Measurements from ENCODE around the gene RNF126.
A peak's percentile ranks its signal among the peaks of the same experiment; 100 is the strongest.
"Not testable (repeated sequence)": the region's sequence is repeated elsewhere in the genome, so short reads cannot be mapped to it uniquely, and the experiment has no call there.

RNF126 gene

DNA sequence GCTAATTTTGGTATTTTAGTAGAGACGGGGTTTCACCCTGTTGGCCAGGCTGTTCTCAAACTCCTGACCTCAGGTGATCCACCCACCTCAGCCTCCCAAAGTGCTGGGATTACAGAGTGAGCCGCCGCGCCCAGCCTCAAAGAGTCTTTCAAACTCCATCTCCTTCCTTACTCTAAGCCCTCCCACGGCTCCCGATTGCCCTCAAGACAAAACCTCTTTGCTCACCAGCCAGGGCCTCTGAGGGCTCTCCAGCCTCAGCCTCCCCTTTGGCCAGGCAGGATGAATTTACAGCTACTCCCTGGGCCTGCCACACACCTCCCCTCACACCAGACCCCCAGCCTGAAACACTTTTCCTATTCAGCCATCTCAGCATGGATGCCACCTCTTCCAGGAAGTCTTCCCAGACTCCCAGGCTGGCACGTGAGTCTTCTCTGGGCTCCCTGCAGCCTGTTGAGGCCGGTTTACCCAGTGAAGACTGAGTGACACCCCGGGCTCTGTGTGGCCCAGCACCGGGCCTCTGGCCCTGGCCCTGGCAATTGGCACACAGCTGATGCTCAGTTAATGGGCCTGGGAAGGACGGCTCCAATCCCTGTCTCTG lies 24.7 kb upstream of the RNF126 start:
- DNase-seq = no peak

DNA sequence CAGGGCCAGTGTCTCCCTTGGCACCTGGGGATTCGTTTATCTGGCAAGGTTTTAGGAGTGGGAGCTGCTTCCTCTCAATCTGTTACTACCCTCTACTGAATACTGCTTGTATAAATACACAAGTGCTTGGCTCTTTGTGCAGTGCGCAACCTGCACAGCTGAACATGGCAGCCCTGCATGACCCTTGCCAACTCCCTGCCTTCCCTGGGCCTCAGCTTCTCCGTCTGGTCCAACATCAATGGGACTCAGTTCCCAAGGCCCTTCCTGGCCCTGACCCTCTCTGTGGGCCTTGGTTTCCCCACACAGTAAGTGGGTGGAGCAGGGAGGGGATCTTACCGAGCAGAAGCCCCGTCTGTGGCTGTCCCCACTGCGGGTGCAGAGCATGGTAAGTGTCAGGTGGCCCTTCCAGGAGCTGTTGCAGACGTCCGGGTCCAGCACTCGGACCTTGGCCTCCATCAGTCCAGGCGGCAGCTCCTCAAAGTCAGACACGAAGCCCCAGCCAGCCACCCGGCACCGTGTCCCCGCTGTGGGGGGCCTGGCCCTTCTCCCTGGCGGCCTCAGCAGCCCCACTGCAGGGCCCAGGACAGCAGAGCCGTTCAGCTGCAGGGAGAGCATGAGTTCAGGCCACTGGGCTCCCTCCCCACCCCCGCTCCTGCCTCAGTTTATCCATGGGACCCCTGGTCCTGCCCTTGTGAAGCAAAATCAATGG lies 23.7 kb upstream of the RNF126 start:
- no peak for DNase-seq

DNA sequence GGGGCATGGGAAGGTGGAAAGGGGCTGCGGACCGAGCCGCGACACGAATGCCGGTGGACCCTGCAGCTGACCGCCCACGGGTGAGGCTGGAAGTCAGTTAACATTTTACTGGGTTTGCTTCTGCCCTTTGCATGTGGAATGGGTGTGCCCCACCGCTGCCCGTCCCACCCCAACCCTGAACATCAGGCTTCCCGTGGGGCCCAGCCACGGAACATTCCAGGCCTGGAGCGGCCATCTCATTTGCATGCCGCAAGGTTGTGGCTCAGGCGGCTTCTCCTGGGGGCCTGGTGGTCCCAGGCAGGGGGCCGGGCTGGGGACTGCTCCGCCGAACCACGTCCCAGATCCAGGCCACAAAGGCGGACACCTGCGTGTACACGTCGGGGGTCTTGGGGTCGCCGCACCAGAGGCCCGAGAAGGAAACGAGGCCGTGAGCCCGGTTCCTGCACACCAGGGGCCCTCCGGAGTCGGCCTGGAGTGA lies 22.5 kb upstream of the RNF126 start:
- no peak for DNase-seq

DNA sequence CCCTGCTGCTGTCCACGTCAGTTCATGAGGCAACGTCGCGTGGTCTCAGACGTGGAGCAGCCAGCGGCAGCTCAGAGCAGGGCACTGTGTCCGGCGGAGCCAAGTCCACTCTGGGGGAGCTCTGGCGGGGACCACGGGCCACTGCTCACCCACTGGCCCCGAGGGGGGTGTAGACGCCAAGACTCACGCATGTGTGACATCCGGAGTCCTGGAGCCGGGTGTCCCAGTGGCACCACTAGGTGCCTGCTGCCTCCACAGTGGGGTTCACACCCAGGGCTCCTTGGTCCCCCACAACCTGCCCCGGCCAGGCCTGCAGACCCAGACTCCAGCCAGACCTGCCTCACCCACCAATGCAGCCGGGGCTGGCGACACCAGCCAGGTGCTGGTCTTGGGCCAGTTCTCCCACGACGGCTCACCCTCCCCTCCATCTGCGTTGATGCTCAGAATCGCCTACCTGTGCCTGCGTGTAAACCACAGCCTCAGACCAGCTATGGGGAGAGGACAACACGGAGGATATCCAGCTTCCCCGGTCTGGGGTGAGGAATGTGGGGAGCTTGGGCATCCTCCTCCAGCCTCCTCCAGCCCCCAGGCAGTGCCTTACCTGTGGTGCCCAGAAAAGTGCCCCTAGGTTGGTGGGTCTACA lies 19.8 kb upstream of the RNF126 start:
- no peak for DNase-seq

DNA sequence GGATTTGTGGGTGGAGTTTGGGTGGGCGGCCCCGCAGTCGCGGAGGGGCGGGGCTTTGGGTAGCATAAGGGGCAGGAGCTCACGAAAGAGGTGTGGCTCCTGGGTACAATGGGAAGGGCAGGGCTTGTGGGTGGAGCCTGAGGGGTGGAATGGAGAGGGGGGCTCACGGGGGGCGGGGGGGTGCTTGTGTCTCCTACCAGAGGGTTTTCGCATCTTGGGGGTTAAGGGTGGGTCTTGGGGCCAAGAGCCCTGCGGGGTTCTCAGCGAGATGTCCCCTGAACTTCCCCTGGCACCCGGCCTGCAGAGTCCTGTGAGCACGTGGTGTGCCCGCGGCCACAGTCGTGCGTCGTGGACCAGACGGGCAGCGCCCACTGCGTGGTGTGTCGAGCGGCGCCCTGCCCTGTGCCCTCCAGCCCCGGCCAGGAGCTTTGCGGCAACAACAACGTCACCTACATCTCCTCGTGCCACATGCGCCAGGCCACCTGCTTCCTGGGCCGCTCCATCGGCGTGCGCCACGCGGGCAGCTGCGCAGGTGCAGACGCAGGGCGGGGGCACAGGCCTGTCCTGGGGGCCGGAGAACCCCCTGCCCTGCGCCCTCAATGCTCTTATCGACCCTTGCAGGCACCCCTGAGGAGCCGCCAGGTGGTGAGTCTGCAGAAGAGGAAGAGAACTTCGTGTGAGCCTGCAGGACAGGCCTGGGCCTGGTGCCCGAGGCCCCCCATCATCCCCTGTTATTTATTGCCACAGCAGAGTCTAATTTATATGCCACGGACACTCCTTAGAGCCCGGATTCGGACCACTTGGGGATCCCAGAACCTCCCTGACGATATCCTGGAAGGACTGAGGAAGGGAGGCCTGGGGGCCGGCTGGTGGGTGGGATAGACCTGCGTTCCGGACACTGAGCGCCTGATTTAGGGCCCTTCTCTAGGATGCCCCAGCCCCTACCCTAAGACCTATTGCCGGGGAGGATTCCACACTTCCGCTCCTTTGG lies 18.3 kb upstream of the RNF126 start:
- no peak for DNase-seq

DNA sequence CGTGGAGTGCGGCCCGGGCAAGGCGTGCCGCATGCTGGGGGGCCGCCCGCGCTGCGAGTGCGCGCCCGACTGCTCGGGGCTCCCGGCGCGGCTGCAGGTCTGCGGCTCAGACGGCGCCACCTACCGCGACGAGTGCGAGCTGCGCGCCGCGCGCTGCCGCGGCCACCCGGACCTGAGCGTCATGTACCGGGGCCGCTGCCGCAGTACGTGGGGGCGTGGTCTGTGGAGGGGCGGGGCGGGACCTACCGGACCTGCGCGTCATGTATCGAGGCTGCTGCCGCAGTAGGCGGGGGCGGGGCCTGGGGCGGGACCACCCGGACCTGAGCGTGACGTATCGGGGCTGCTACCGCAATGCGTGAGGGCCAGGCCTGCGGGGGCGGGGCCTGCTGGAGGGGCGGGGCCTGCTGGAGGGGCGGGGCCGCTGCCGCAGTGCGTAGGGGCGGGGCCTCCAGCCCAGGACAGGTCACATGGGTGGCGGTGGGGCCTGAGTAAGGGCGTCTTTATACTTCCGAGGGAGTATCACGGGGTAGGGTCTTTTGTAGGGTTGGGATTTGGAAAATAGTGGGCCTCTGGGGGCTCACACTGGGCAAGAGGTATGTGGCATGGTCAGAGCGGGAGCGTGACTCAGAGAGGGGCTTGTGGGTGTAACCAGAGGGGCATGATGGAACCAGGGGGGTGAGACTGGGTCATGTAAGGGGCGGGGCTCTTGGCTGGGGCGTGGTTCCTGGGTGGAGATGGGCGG lies 17.4 kb upstream of the RNF126 start:
- DNase-seq = peak; percentile 88

DNA sequence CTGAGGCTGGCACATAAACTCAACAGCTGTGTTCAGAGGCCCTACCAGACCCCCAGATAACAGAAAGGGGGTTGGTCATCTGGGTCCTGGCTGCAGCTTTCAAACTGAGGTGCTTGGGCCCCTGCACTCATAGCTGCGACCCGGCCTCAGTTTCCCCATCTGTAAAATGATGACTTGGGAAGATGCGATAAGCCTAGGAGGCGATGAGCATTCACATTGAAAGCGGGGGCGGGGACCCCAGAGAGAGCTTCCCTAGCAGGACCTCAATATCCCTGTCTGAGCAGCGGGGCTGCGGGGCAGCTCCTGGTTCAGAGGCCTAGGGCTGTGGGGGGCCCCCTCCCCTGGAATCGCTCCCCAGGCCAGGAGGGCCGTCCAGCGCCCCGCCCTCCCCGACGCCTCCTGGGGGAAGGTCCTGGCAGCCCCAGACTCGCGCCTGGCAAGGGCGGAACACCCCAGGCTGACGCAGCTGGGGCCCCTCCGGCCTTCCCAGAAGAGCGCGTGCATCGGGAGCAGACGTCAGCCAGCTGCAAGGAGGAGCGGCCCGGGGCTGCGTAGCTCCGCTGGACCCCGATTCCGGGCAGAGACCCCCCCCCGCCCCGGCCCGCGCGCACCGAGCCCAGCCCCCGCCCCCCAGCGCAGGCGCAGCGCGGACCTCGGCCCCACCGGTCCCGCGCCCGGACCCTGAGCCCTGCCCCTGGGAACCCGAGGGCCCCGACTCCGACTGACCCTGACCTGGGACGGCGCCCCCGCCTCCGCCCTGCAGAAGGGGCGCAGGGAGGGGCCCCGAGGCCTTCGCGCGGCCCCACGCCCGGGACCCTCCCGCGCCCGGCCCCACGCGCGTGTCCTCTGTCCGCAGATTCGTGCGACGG lies 16.6 kb upstream of the RNF126 start:
- peak; percentile 82 for DNase-seq

DNA sequence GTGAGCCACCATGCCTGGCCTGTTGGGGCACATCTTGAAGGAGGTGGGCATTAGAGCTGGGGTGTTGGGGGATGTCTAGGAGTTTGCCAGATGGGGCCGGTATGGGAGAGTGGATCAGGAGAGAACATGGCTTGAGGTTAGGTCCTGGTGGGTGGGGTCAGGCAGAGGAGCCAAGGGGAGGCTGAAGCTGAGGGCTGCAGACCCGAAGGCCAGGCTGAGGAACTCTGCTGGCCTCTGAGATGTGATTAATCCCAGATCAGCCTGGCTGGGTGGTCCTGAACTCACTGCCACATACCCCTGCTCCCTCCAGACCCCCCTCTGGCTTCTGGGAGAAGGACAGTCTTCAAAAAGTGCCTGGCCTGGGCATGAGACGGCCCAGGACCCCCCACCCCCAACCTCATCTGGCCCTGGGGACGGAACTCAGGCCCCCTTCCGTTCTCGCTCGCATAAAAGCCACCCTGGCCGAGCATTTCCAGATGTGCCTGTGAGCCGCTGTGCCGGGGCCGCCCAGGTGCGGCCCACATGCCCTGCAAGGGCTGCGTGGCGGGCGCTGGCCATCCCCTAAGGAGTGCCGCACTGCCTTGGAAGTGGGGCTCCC lies 15.9 kb upstream of the RNF126 start:
- DNase-seq = no peak

DNA sequence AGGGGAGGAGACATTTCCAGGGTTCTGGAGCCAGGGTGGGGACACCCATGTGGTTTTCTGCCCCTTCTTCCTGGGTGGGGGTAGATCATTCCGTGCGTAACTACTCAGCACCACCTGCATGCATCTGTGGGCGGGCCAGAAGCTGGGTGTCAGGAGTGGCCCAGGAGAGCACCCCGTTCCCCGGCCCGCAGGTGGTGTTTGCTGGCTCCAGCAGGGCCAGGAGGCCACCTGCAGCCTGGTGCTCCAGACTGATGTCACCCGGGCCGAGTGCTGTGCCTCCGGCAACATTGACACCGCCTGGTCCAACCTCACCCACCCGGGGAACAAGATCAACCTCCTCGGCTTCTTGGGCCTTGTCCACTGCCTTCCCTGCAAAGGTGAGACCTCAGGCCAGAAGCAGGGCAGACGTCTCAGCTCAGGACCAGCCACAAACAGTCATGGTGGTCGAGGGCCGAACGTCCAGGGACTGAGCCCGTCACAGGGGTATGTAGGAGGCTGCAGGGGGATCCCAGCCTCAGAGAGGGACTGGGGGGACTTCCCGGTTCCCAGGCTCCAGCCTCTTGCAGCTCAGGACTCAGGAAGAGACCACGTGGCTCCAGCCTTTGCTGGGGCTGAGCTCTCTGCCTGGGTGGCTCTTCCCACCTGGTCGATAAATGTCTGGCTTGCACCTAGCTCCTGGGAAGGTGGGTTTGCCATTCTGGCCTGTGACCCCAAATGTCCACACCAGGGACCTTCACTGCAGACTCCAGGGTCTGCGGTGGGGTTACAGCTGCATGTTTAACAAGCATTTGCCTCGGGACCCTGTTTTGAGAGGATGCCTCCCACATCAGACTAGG lies 14.8 kb upstream of the RNF126 start:
- DNase-seq = no peak

DNA sequence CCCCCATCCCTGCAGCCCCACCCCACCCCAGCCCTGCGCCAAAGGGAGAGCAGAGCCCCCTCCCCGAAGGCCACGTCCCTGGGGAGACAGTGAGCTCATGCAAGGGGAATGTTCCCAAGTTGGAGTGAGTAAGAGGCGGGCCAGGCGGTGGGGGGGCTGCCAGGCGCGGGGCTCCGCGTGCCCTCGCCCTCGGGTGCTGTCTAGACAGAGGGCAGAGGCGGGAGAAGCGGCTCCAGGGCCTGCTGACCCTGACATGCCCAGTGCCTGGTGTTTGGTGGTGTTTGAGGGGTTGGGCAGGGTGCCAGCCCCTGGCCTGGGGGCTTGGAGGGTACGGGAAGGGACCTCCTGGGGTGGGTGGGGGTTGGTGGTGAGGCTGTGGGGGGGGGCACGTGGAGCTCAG lies 14.2 kb upstream of the RNF126 start:
- no peak for DNase-seq

DNA sequence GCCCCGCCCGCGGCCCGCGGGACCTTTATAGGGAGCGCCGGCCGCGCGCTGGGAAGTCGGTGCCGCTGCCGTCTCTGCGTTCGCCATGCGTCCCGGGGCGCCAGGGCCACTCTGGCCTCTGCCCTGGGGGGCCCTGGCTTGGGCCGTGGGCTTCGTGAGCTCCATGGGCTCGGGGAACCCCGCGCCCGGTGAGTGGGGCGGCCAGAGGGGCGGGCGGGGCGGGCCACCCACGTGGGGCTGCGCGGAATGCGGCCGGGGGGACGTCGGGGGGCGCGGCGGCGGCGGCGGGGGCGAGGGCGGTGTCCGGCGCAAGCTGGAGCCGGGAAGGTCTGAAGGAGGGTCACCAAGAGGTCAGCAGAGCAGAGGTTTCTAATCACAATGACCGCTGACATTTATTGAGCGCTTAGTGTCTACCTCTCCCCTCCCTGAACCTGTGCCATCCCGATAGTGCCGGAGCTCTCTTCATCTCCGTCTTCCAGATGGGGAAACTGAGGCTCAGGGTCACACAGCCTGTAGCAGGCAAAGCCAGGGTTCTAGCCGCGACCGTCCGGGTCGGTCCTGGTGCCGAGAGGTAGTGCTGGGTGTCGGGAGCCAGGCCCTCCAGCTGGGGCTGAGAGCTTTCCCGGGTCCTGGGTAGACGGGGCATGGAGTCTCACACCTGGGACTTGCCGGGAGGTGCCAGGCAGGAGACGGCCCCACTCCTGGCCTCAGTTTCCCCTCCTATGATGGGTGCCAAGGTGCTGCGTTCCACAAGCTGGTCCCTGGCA lies 13.5 kb upstream of the RNF126 start, which contains the start of gene FSTL3:
Gene FSTL3 (plus strand): TSS at position 54 of the 767 bp plus-strand sequence. CDS start 32 bp downstream, at position 86.
- no peak for DNase-seq

DNA sequence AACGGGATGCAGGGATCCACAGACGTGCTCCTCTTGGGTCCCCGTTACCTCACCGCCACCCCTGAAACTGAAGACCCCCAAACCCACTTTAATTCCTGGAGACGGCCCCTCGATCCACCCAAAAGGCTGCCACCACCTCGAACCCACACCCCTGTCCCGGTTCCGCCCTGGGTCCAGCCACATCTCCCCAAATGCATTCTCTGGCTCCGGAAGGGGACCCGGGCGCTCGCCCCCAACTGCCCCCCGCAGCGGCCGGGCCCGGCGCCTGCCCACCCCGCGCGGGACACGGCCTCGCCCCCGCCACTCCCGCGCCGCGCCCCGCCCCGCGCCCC lies 13.0 kb upstream of the RNF126 start:
- no peak for DNase-seq

DNA sequence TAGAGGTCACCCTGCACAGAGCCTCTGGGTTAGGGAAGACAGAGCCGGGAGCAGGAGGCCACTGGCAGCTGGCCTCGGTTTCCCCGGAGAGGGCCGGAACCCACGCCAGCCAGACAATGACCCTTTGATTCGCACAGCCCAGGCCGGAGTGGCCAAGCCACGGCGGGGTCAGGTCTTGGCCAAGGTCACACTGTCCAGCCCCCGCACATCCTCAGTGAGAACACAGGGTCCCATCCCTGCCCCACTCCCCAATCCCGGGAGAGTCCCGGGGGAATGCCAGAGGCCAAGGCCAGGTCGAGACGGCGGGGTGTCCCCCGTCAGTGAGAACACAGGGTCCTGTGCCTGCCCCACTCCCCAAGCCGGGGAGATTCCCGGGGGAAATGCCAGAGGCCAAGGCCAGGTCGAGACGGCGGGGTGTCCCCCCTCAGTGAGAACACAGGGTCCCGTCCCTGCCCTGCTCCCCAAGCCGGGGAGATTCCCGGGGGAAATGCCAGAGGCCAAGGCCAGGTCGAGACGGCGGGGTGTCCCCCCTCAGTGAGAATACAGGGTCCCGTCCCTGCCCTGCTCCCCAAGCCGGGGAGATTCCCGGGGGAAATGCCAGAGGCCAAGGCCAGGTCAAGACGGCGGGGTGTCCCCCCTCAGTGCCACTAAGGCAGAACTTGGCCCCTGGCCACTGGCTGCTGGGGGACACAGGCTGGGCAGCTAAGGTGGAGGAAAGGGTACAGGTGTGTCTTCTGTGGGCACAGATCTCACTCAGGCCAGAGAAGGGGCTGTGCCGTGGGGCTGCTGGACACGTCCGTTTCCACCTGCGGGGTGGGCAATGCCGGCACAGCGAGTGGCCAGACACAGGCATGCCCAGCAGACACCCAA lies 11.5 kb upstream of the RNF126 start:
- DNase-seq = no peak

DNA sequence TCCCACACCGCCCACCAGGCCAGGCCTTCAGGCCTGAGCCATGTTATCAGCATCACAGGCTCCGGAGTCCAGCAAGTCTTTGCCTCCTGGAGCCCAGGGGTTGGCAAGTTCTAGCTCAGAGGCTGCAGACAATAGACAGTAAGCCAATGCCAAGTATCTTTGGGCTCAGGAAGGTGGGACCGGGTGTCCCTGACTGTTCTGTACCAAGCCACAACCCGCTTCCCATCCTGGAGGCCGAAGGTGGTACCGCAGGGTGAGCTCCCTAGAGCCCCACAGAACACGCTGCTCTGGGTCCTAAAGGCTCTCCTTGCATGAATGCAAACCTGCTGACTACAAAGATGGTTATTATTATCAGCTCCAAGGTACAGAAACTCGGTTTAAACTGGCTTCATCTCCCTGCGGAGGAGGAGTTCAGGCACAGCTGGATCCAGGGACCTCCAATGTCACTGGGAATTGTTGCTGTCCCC lies 7.6 kb upstream of the RNF126 start:
- DNase-seq = no peak

DNA sequence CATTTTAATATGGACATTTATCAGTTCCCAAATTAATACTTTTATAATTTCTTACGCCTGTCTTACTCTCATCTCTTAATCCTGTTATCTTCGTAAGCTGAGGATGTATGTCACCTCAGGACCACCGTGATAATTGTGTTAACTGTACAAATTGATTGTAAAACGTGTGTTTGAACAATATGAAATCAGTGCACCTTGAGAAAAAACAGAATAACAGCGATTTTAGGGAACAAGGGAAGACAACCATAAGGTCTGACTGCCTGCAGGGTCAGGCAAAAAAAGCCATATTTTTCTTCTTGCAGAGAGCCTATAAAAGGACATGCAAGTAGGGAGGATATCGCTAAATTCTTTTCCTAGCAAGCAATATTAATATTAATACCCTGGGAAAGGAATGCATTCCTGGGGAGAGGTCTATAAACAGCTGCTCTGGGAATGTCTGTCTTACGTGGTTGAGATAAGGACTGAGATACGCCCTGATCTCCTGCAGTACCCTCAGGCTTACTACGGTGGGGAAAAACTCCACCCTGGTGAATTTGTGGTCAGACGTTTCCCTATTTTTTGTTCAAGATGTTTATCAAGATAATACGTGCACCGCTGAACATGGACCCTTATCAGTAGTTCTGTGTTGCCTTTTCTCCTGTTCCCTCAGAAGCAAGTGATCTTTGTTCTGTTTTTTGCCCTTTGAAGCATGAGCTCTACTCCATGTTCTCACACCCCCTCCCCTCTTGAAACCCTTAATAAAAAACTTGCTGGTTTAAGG lies 5.8 kb upstream of the RNF126 start:
- DNase-seq = not testable (repeated sequence)

DNA sequence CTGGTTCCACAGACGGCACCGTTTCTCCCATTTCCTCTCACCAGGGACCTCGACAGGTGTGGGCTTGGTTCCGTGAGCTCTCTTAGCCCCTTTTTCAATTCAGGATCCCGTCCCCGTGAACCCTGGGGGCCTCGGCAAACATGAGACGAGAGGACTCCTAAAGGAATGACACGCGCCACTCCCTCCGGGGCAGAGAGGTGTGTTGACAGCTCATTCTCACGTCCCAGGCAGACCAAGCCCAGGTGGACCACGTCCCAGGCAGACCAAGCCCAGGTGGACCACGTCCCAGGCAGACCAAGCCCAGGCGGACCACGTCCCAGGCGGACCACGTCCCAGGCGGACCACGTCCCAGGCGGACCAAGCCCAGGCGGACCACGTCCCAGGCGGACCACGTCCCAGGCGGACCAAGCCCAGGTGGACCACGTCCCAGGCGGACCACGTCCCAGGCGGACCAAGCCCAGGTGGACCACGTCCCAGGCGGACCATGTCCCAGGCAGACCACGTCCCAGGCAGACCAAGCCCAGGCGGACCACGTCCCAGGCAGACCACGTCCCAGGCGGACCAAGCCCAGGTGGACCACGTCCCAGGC lies 4.1 kb upstream of the RNF126 start:
- DNase-seq = not testable (repeated sequence)

All from right kidney (tissue), 1 donor.